Stomach (tissue), 4 donors: ENCODE data around the gene MAML1.

Source experiments
- CTCF ChIP-seq, 7 experiments: fragments of 450-650 bp in 4 of 7; fragments of 200-600 bp in 3 of 7; sonication (generic) in 3 of 7; IDR thresholded peaks; one replicate each; pipeline ENCODE4 v1.5.1; 2016 to 2019; ENCODE audit warnings: antibody characterized with exemption in 7 of 7, control low read depth in 2 of 7, mild to moderate bottlenecking in 1 of 7
- POLR2AphosphoS5 ChIP-seq, 3 donors: sonication (generic); formaldehyde crosslinking; IDR thresholded peaks; one replicate each; pipeline ENCODE4 v1.6.1; 2016; ENCODE audit warnings: antibody characterized with exemption in 3 of 3

- TF ChIP-seq CTCF (IDR thresholded peaks at IDR 0.05): no peak
- no peak for TF ChIP-seq POLR2AphosphoS5 (IDR thresholded peaks at IDR 0.05)
These were observed 12.4 kb upstream of the MAML1 start for GRCh38 chr5:179720222-179720621.
